ENCODE results near the gene LRRC28. TPM values are rescaled to one million over a fixed set of nuclear protein-coding genes. Genes with fewer than 3 reads are reported as not detected.

Gene LRRC28
- total RNA-seq, 3 donors from 2014 or later (not counting 1 experiment from before 2014, with no cell fraction given): 18.2 to 20.9 (median 18.7) TPM

- Histone ChIP-seq H3K27ac (ENCODE audit: low read length) (no peak overlapping the region), H3K4me1 (ENCODE audit: control insufficient read depth, insufficient read depth, low read length) (peaks cover 28% of the 10 kb centered on the region), H3K27me3 (ENCODE audit: control insufficient read depth, insufficient read depth, low read length) (no peaks in the 10 kb centered on the region), H3K36me3 (ENCODE audit: control insufficient read depth, insufficient read depth, low read length) (no peaks in the 10 kb centered on the region), H3K9me3 (ENCODE audit: control insufficient read depth, insufficient read depth, low read length) (no peaks in the 10 kb centered on the region), H3K4me3 (ENCODE audit: low read length) (no peak overlapping the region)
- Mint-ChIP-seq H3K36me3 (no peaks in the 10 kb centered on the region), H3K4me1 (peaks cover 0 to 6% of the 10 kb centered on the region in 2 donors), H3K9me3 (no peaks in the 10 kb centered on the region), H3K27ac (no peak overlapping the region), H3K27me3 (ENCODE audit: low read depth in 2 of 2) (no peaks in the 10 kb centered on the region), H3K4me3 (no peak overlapping the region)
- TF ChIP-seq CTCF (IDR thresholded peaks at IDR 0.05): no peak
- DNase-seq (no peak), ATAC-seq (no peak)
- intact Hi-C loops (cut with micrococcal nuclease): no loop called here
- 93% methylated on average over 22 of the region's 22 CpGs for WGBS (ENCODE audit: insufficient coverage)
These were observed 176.5 kb downstream of the LRRC28 start for GRCh38 chr15:99427668-99428361.

- Histone ChIP-seq H3K27ac (ENCODE audit: low read length) (no peak overlapping the region), H3K4me3 (ENCODE audit: low read length) (no peak overlapping the region), H3K36me3 (ENCODE audit: control insufficient read depth, insufficient read depth, low read length) (no peaks in the 10 kb centered on the region), H3K9me3 (ENCODE audit: control insufficient read depth, insufficient read depth, low read length) (no peaks in the 10 kb centered on the region), H3K4me1 (ENCODE audit: control insufficient read depth, insufficient read depth, low read length) (peaks cover 44% of the 10 kb centered on the region), H3K27me3 (ENCODE audit: control insufficient read depth, insufficient read depth, low read length) (no peaks in the 10 kb centered on the region)
- no peaks in the 10 kb centered on the region for H3K36me3 Mint-ChIP-seq
- H3K4me1 Mint-ChIP-seq: peaks cover 0 to 6% of the 10 kb centered on the region in 2 donors
- ATAC-seq (no peak), DNase-seq (no peak)
- no peak overlapping the region for H3K27ac Mint-ChIP-seq
- H3K4me3 Mint-ChIP-seq: no peak overlapping the region
- intact Hi-C loops (cut with micrococcal nuclease): no loop called here
- no peaks in the 10 kb centered on the region for H3K27me3 Mint-ChIP-seq (ENCODE audit: low read depth in 2 of 2)
- TF ChIP-seq CTCF (IDR thresholded peaks at IDR 0.05): no peak
- H3K9me3 Mint-ChIP-seq: no peaks in the 10 kb centered on the region
- WGBS (ENCODE audit: insufficient coverage): 70% methylated on average over 5 of the region's 5 CpGs
These were observed 178.4 kb downstream of the LRRC28 start for GRCh38 chr15:99429681-99430081.

GRCh38 chr15:99430881-99431401 lies 179.7 kb downstream of the LRRC28 start:
- Histone ChIP-seq H3K4me3 (ENCODE audit: low read length) (no peak overlapping the region), H3K9me3 (ENCODE audit: control insufficient read depth, insufficient read depth, low read length) (no peaks in the 10 kb centered on the region), H3K27ac (ENCODE audit: low read length) (no peak overlapping the region), H3K27me3 (ENCODE audit: control insufficient read depth, insufficient read depth, low read length) (no peaks in the 10 kb centered on the region), H3K4me1 (ENCODE audit: control insufficient read depth, insufficient read depth, low read length) (peaks cover 34% of the 10 kb centered on the region), H3K36me3 (ENCODE audit: control insufficient read depth, insufficient read depth, low read length) (no peaks in the 10 kb centered on the region)
- intact Hi-C loops (cut with micrococcal nuclease): no loop called here
- WGBS (ENCODE audit: insufficient coverage): 89% methylated on average over 22 of the region's 22 CpGs
- no peak for TF ChIP-seq CTCF (IDR thresholded peaks at IDR 0.05)
- Mint-ChIP-seq H3K27ac (no peak overlapping the region), H3K4me3 (no peak overlapping the region), H3K4me1 (no peaks in the 10 kb centered on the region), H3K36me3 (no peaks in the 10 kb centered on the region), H3K9me3 (no peaks in the 10 kb centered on the region), H3K27me3 (ENCODE audit: low read depth in 2 of 2) (peaks cover 0 to 2% of the 10 kb centered on the region in 2 donors)
- no peak for DNase-seq
- no peak for ATAC-seq
